Thyroid gland (tissue), 4 donors: ENCODE data around the gene HPCAL1.

Experiments
- POLR2A ChIP-seq, 2 donors: fragments of 450-650 bp; IDR thresholded peaks; one replicate each; pipeline ENCODE4 v1.6.1; 2017; ENCODE audit warnings: antibody characterized with exemption in 2 of 2, mild to moderate bottlenecking in 2 of 2, moderate library complexity in 1 of 2
- TF ChIP-seq, protein P1 (sequence below), 6 experiments: fragments of 200-600 bp in 3 of 6; fragments of 450-650 bp in 3 of 6; sonication (generic) in 3 of 6; IDR thresholded peaks; one replicate each; pipeline ENCODE4 v1.5.1; 2016 to 2019; ENCODE audit warnings: antibody characterized with exemption in 6 of 6, mild to moderate bottlenecking in 2 of 6, inconsistent platforms in 1 of 6, moderate library complexity in 1 of 6

DNA sequence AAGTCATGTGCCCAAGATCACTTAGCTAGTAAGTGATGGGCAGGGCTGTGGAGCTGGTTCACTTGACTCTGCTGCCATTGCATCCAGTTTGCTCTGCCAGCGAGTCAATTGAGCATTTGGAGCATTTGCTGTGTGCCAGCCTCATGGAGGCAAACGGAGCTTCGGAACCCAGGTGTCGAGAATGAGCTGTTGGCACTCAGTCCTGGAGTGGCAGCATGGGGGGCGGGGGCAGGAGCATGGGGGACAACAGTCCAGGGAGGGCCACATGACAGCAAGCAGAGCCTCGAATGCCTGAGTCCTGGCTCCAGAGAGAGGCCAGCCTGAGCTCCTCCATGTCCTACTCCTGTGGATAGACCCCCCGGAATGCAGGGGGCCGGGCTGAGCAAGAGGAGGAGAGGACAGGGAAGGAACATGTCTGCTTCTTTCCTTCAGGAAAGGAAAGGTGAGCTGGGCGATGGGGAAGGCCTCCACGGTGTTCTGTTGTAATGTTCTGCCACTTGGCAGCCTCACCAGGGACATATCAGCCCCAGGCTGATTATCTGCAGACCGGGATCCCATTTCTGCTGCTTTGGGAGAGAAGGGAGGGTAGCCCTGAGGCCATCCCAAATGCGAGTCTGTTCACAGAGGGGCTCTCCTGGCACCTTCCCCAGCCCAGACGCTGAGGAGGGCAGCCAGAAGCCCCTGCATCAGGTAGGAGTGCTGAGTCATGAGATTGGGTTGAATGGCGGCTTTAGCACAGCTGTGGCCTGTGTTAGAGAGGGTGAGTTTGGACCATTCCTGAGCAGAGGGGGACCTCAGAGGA is 59.6 kb downstream of the HPCAL1 start:
- TF ChIP-seq, protein P1, sequence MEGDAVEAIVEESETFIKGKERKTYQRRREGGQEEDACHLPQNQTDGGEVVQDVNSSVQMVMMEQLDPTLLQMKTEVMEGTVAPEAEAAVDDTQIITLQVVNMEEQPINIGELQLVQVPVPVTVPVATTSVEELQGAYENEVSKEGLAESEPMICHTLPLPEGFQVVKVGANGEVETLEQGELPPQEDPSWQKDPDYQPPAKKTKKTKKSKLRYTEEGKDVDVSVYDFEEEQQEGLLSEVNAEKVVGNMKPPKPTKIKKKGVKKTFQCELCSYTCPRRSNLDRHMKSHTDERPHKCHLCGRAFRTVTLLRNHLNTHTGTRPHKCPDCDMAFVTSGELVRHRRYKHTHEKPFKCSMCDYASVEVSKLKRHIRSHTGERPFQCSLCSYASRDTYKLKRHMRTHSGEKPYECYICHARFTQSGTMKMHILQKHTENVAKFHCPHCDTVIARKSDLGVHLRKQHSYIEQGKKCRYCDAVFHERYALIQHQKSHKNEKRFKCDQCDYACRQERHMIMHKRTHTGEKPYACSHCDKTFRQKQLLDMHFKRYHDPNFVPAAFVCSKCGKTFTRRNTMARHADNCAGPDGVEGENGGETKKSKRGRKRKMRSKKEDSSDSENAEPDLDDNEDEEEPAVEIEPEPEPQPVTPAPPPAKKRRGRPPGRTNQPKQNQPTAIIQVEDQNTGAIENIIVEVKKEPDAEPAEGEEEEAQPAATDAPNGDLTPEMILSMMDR (IDR thresholded peaks at IDR 0.05): no peak
- TF ChIP-seq POLR2A (IDR thresholded peaks at IDR 0.05): no peak
